SK-N-DZ (cell line): ENCODE results near the gene SPPL2B. TPM values are rescaled to one million over a fixed set of nuclear protein-coding genes. Genes with fewer than 3 reads are reported as not detected.
A peak's percentile ranks its signal among the peaks of the same experiment; 100 is the strongest.
"Not testable (repeated sequence)": the region's sequence is repeated elsewhere in the genome, so short reads cannot be mapped to it uniquely, and the experiment has no call there.

ENCODE experiments used
- DNase-seq: peaks from one replicate; pipeline ENCODE4 v3.0.0-alpha.2; 2015; ENCODE audit warnings: low spot score
- polyA plus RNA-seq, 2 experiments: library from polyadenylated mRNA; depleted of rRNA; stranded (reverse); fragments of >200 nt; gene quantifications; 2 replicates each; pipeline ENCODE4 v1.2.3, GENCODE V29; 2014

The SPPL2B gene
- 41.8 and 45.5 TPM in 2 replicates for polyA plus RNA-seq (2014; cell fraction: cytosol; rRNA removed)
- 352 and 443 TPM in 2 replicates for polyA plus RNA-seq (2014; cell fraction: nucleus; rRNA removed)

DNA sequence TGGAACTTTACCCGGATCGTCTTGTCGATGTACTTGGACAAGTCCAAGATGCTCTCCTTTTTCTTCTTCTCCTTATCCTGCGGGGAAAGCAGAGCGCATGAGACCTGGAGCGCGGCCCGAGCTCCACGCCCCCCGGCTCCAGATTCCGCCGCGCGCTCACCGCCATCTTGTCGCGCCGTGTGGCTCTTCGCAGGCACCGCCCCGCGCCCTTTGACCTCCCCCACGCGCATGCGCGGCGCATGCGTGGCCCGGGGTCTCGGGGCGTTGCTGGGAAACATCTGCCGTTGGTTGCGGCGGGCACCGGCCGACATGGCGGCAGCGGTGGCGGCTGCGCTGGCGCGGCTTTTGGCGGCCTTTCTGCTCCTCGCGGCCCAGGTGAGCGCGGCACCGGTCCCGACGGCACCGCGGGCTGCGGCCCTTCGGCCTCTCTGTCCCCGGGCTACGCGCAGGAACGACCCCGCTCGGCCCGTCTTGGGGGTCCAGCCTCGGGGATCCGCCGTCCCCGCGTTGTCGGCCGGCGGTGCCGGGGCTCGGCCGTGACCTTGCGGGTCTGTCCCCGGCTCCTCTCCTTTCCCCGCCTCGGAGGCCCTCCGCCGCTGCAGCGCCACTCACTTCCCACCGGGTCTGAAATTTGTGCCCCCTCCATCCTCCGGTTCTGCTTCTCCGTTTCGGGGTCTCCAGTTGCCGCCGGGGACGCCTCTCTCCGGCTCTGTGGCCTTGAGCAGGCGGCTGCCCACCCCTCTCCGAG is at the start of gene SPPL2B, which contains the start of gene LSM7:
Gene SPPL2B, plus strand, starts transcription at position 284 of the 748 bp plus-strand sequence. Its CDS starts 26 bp downstream, at position 310.
Gene LSM7, minus strand, starts transcription at position 186 of the 748 bp plus-strand sequence. Its CDS starts 20 bp downstream, at position 166.
- peak; percentile 84 for DNase-seq

GRCh38 chr19:2280633-2281264 is 47.7 kb upstream of the SPPL2B start:
- no peak for DNase-seq

- not testable (repeated sequence) for DNase-seq
These were observed 47.0 kb upstream of the SPPL2B start for GRCh38 chr19:2281265-2282061.

GRCh38 chr19:2282062-2282861 is 46.2 kb upstream of the SPPL2B start, which contains the start of gene PEAK3:
Gene PEAK3 (minus strand): TSS chr19:2282175. CDS start chr19:2280931, 1,244 bp downstream.
- DNase-seq: no peak

GRCh38 chr19:2282862-2283237 is 45.6 kb upstream of the SPPL2B start:
- no peak for DNase-seq

GRCh38 chr19:2283835-2284507 is 44.5 kb upstream of the SPPL2B start:
- no peak for DNase-seq

DNA sequence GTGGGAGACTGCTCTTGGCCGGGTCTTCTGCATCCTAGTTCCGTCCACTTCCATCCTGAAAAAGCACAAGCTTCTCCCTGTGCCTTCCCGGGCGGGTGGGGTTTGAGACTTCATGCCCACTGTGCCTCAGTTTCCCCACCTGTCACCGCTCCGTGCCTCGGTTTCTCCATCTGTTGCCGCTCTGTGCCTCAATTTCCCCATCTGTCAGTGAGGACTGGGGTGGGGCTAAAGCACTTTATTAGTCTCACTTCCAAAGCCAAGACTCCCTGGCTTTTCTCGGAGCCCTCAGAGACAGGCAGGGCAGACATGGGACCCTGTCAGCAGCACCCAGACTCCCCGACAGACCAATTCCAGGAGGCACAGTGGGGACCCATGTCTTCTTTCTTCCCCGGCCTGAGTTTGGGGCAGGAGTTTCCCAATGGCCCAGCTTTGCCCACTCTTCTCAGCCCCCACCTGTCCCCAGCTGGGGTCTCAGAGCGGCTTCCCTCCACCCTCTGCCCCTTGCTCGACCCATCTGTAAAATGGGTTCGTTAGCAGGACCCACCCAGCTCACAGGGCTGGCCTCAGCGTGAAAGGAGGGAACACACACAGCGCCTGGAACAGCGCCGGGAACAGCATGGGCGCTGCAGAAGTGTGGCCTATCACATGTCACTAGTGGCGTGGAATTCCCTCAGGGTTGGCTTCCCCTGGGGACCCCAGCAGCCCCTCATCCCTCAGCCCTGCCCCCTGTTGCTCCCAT is 41.9 kb upstream of the SPPL2B start:
- DNase-seq: no peak

GRCh38 chr19:2287585-2288337 is 40.7 kb upstream of the SPPL2B start:
- no peak for DNase-seq

DNA sequence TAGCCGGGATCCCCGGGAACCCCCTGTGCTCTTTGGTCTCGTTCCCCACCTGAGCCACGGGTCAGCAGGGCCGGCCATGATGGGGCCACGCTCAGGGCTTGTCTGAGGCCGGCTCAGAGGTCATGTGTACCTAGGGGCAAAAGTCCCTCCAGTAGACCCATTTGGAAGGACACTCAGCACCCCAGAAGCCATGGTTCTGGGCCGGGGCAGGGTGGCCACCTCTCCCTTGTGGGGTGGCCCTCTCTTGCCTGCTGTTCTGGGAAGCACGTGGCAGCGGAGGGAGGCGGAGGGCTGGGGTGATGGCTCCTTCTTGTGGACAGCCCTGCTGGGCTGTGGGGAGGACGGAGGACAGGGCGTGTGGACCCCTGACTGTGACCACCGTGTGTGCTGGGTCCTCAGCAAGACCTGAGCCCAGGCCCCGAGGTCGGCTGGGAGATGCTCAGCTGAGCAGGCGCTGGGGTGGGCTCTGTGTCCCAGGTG is 40.1 kb upstream of the SPPL2B start:
- DNase-seq: no peak

DNA sequence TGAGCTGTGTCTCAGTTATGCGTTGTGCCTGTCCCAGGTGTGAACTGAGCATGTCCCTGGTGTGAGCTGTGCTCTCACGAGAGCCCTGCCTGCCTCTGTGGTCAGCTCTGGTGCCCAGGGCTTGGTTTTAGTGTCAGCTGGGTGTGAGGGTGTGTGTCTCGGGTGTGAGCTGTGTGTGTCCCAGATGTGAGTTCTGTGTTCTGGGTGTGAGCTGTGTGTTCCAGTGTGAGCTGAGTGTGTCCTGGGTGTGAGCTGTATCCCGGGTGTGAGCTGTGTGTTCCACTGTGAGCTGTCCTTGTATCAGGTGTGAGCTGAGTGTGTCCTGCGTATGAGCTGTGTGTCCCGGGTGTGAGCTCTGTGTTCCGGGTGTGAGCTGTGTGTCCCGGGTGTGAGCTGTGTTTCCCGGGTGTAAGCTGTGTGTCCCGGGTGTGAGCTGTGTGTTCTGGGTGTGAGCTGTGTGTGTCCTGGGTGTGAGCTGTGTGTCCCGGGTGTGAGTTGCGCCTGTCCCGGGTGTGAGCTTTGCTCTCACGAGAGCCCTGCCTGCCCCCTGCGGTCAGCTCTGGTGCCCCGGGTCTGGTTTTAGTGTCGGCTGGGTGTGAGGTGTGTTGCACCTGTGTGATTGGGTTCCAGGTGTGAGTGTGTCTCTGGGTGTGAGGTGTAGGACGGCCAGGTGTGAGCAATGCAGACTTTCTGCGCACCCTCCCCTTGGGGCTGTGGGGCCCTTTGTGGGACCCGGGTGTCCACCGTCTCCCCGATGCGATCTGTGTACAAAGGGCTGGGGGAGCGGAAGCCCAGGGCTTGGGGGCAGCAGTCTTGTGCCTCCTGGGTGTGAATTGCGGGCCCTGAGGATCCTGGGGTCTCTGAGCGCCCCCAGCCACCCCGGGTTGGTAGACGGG is 39.4 kb upstream of the SPPL2B start:
- no peak for DNase-seq

DNA sequence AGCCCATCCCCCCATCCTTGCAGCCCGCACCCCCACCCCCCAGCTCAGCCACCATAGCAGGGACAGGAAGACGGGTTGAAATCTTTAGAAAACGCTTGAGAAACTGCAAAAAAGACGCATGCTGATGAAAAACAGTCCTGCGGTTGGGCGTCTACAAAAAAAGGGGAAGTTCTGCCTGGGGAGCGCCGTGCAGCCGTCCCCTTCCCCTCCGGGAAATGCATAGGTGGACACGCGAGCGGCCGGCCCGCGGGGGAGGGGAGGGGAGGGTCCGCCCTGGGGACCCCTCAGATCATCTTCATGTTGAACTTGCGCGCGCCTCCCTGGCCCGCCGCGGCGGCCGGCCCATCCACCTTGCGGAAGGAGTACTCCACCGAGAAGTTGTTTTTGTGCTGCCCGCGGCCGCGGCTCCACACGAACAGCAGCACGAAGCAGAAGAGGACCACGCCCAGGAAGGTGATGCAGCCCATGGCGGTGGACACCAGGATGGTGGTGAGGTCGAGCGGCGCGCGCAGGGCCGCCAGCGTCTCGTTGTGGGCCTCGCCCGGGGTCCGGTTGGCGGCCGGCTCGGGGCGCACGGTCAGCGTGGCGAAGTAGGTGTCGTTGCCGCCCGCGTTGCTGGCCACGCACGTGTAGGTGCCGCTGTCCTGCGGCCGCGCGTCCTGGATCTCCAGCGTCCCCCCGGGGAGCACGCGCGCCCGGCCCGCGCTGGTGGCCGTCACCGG is 38.6 kb upstream of the SPPL2B start:
- DNase-seq: no peak

DNA sequence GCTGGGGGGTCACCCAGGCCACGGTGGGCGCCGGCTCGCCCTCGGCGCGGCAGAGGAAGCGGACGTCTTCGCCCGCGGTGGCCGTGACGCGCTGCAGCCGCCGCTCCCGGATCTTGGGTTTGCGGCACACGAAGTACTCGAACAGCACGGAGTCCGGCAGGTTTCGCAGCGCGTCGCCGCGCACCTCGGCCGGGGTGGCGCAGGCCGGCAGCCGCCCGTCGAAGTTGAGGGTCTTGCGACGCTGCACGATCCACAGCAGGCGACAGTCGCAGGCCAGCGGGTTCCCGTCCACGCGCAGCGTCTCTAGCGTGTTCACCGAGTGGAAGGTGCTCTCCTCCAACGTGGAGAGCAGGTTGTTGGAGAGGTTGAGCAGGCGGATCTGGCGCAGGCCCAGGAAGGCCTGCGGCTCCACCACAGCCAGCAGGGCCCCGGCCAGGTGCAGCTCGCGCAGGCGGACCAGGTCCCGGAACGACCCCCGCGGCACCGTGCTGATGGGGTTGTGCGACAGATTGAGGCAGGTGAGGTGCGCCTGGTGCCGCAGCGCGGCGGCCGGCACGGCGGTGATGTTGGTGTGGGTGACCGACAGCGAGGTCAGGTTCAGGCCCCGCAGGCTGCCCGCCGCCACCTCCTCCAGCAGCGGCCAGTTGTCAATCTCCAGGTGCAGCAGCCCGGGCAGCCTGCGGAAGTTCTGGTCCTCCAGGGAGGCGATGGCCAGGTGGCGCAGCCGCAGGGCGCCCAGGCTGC is 37.9 kb upstream of the SPPL2B start:
- no peak for DNase-seq

DNA sequence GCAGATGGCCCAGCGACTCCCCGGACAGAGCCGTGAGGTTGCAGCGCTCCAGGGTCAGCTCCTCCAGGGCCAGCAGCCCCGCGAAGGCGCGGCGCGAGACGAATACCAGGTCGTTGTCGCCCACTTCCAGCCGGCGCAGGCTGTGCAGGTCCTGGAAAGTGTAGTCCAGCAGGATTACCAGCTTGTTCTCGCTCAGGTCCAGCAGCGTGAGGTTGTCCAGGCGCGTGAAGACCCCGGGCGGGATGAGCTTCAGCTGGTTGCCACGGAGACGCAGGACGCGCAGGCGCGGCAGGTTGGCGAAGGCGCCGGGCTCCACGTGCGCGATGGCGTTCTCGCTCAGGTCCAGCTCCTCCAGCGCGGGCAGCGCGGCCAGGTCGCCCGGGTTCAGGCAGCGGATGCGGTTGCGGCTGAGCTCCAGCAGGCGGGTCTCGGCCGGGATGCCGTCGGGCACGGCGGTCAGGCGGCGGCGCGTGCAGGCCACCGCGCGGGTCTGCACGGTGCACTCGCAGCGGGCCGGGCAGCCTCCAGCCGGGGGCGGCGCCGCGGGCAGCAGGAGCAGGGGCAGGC is 37.2 kb upstream of the SPPL2B start:
- DNase-seq: peak; percentile 64

DNA sequence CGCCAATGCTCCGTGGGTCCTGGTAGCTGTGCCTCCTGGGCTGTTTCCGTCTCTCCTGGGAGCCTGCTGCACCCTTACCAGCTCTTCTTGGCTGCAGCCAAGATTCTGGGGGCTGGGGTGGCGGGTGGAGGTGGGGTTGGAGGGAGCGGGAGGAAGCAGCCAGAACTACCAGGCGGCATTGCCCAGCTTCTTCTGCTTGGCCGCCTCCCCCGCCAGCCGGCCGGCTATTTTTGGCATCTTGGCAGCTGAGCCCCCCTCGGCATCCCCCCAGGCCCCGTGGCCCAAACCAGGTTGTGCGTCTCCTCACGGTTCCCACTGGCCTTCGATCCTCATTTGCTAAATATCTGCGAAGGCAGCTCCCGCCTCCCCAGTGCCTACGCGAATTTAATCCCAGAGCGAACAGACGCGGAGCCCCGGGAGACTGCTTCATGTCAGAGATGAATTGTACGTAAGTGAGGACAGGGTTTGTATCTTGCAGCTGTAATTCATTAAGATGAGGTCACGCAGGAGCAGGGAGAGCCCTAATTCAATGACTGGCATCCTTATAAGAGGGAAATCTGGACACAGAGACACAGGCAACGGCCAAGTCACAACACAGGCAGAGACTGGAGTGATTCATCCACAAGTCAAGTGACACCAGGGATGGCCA is 33.7 kb upstream of the SPPL2B start:
- peak; percentile 96 for DNase-seq

GRCh38 chr19:2296141-2296540 is 32.3 kb upstream of the SPPL2B start:
- no peak for DNase-seq

DNA sequence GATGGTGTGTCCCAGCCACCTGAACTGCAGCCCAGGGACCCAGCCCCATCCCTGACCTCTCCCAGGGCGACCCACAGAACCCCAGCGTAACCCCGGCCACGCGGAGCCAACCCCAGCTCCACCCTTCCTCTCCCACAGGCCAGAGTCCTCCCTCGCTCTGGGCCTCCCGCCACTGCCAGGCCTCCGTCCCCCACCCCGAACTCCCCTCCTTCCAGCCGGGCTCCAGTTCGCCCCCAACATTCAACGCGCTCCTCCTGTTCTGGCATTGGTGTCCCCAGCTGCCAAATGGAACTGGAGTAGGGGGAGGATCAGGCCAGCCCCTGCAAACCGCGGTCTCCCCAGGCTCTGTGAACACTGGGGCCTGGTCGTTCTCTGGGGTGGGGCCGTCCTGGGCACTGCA is 28.0 kb upstream of the SPPL2B start:
- DNase-seq: no peak
